NCI-H526 treated with DMSO at 0.1 percent for 48 hours (cell line): ENCODE data around the gene SPINK8.
A peak's percentile ranks its signal among the peaks of the same experiment; 100 is the strongest.
"Not testable (repeated sequence)": the region's sequence is repeated elsewhere in the genome, so short reads cannot be mapped to it uniquely, and the experiment has no call there.

ENCODE experiments used
- DNase-seq: peaks from one replicate; lab custom pipeline; 2025; lab: John Stamatoyannopoulos, UW

The SPINK8 gene

DNA sequence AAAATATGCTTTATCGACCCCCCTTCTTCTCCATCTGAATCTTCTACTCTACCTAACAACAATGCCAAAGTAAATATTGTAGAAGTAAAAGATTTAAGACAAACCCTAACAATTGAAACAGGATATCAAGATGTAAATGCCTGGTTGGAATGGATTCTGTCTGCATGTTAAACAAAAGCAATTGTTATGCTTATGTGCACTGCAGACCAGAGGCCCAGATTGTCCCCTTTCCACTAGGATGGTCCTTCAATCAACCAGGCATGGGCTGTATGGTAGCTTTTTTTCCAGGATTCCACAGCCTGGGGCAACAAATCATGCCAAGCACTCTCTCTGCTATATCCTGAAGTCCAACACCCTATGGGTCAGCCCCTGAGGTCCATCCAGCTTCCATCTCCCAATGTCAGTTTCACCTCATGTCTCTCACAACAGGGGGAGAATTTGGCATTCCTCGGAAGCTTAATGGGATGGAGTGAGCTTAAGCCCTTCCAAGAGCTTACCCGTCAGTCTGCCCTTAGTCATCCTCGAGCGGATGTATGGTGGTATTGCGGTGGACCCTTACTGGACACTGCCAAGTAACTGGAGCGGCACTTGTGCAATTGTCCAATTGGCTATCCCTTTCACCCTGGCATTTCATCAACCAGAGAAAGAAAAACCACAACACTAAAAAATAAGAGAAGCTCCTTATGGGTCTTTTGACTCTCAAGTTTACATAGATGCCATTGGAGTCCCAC is 56.4 kb downstream of the SPINK8 start:
- no peak for DNase-seq

DNA sequence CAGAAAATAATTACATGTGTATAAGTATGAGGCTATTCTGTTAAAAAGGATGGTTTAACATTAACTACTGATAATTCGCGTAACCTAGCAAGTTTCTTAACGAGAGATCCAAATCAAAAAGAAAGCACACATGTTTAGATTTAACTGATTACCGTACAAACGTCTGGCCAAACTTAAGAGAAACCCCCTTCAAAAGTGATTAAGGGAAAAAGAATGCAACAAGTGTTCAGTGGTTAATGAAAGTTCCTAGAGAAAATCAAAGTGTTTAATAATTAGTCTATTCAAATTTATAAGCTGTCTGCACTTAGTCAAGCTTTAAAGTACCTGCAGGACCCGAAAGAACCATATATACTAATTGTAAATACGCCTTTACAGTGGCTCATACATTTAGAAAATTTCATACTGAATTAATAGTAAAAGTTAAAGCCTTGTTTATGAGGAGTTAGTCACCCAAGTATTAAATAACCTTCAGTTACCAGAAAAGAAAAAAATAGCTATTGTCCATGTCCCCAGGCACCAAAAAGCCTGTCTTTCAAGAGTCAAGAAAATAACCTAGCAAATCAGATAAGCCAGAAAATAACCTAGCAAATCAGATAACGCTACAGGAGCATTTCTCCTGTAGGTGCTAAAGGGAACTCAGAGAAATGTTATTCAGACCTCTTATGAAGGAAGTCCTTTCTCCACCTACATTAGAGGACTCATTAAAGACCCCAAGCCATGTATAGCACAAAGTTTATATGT is 58.0 kb downstream of the SPINK8 start:
- DNase-seq: no peak

DNA sequence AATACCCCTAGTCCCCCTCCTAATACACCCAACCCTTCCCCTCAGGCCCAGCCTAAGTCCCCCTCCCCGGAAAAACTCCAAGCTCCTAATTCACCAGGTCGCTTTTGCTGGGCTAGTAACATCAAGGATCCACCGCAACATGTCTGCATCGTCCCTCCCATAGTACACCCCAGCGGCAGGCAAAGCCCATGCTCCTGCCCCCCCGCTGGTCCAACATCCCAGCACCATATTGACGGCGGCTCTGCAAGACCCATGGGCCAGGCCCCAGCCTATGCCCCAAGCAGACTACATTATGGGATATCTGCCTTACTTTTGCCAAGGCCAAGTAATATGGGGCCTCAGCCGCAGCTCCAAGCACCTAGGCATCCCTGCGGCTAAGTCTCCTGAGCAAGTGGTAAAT is 59.0 kb downstream of the SPINK8 start:
- DNase-seq: no peak

DNA sequence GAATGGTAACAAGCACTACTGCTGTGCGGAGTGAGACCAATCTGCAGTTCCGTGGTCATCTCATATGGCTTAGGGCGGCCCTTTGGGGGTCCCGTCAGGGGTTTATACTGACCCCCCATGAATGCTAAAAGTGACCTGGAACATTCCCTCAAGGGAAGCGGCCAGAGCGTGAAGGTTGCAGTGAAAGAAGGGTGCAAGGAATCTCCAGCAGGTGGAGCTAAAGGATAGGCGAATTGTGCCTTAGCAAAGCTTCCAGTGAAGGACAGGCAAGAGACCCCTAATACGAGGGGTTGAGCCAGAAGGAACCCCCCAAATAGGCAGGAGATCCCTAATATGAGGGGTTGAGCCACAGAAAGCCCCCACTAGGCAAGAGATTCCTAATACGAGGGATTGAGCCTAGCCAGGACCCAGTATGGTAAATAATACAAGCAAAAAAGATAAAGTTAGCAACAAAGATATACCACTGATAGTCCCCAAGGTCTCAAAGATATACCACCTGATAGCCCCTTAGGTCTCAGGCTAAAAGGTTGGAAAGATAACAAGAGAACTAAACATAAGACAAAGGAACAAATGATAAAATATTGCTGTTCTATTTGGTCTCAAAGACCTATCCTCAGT is 59.8 kb downstream of the SPINK8 start:
- DNase-seq: peak; percentile 1

DNA sequence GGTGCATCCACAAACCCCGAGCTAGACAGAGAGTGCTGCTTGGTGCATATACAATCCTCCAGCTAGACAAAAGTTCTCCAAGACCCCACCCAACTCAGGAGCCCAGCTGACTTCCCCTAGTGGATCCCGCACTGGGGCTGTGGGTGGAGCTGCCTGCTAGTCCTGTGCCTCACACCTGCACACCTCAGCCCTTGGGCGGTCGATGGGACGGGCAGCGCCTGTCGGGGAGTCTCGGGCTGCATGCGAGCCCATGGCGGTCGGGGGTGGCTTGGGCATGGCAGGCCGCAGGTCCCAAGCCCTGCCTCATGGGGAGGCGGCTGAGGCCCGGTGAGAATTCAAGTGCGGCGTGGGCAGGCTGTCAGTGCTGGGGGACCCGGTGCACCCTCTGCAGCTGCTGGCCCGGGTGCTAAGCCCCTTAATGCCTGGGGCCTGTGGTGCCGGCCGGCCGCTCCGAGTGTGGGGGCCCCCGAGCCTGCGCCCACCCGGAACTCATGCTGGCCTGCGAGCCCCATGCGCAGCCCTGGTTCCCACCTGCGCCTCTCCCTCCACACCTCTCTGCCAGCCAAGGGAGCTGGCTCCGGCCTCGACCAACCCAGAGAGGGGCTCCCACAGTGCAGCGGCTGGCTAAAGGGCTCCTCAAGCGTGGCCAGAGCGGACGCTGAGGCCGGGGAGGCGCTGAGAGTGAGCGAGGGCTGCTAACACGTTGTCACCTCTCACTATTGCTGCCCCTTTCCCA is 61.5 kb downstream of the SPINK8 start:
- DNase-seq: no peak

DNA sequence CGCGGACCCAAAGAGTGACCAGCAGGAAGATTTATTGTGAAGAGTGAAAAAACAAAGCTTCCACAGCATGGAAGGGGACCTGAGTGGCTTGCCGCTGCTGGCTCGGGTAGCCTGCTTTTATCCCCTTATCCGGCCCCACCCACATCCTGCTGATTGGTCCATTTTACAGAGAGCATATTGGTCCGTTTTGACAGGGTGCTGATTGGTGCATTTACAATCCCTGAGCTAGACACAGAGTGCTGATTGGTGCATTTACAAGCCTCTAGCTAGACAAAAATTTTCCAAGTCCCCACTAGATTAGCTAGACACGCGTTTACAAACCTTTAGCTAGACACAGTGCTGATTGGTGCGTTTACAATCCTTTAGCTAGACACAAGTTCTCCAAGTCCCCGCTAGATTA is 62.2 kb downstream of the SPINK8 start:
- not testable (repeated sequence) for DNase-seq

DNA sequence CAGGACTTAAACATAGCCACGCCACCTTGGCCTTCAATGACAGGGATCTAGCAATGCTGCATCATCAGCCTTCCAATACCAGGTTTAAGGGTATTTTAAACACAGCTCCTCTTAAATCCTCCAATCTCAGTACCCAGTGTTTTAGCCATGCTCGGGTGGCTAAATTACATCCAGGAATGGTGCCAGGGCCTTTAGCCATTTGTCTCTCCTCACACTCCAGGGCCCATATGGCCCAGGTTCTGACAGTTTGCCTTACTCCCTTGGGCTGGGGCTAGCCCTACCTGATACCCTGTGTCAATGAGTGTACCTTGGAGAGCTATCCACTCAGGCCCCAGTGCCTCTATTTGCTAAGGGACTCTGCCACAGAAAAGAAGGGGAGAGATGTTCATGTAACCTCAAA is 63.2 kb downstream of the SPINK8 start:
- no peak for DNase-seq

DNA sequence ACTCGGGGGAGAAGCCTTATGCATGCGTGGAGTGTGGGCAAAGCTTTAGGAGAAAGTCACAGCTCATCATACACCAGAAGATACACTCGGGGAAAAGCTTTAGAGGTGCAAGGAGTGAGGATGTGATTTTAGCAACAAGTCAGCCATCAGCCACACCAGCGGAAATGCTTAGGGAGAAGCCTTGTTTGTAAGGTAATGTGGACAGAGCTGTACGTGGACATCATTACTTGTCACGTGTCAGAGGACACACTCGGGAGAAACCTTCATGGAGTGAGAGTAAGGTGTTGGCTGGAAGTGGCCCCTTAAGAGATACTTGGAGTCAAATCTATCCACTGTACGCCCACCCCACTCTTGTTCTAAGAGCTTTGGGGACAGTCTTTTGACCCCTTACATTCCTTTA is 63.9 kb downstream of the SPINK8 start:
- DNase-seq: no peak

DNA sequence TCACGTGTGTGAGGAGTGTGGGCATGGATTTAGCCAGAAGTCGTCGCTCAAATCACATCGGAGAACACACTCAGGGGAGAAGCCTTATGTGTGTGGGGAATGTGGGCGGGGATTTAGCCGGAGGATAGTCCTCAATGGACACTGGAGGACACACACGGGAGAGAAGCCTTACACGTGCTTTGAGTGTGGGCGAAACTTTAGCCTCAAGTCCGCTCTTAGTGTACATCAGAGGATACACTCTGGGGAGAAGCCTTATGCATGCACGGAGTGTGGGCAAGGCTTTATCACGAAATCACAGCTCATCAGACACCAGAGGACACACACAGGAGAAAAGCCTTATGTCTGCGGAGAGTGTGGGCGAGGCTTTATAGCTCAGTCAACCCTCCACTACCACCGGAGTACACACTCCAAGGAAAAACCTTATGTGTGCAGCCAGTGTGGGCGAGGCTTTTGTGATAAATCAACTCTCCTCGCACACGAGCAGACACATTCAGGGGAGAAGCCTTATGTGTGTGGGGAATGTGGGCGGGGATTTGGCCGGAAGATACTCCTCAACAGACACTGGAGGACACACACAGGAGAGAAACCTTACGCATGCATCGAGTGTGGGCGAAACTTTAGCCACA is 64.4 kb downstream of the SPINK8 start:
- no peak for DNase-seq

DNA sequence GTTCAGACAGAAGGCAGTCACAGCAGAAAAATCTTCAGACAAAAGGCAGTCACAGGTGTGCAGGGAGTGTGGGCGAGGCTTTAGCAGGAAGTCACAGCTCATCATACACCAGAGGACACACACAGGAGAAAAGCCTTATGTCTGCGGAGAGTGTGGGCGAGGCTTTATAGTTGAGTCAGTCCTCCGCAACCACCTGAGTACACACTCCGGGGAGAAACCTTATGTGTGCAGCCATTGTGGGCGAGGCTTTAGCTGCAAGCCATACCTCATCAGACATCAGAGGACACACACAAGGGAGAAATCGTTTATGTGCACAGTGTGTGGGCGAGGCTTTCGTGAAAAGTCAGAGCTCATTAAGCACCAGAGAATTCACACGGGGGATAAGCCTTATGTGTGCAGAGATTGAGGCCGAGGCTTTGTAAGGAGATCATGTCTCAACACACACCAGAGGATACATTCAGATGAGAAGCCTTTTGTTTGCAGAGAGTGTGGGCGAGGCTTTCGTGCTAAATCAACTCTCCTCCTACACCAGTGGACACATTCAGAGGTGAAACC is 65.0 kb downstream of the SPINK8 start:
- no peak for DNase-seq

DNA sequence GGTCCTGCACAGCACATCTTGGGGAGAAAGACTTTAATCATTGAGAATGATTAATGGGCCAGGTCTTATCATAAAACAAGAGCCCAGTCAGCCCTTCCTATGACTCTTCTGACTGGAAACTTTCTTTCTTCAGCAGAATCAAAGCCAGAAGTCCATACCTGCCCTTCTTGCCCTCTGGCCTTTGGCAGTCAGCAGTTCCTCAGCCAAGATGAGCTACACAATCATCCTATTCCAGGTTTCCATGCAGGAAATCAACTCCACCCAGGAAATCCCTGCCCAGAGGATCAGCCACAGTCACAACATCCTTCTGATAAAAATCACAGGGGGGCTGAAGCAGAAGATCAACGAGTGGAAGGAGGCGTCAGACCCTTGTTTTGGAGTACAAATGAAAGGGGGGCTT is 65.7 kb downstream of the SPINK8 start:
- DNase-seq: no peak

DNA sequence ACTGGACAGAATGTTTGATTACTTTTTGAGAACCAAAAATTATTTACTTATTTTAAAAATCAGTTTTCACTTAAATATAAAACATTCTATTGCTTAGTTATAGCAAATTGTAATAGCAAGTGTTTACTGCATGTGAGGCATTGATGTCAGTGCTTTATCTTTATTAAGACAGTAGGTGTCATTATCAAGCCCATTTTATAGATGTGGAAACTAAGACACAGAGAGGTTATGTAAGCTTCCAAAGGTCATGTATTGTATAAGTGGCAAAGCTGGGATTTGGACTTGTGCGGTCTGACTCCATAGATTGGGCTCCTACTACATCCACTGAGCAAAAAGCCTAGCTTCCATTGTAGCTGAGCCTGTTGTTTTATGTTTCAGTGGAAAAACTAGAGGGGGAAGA is 74.9 kb downstream of the SPINK8 start:
- DNase-seq: no peak
